ENCODE data around the gene STX8. TPM values are rescaled to one million over a fixed set of nuclear protein-coding genes. Genes with fewer than 3 reads are reported as not detected.

Gene STX8
- total and polyA plus RNA-seq, 4 donors = 14.7 to 39.5 (median 28.7) TPM

GRCh38 chr17:9370467-9370866 is 205.2 kb downstream of the STX8 start:
- Histone ChIP-seq H3K9me3 (ENCODE audit: control insufficient read depth in 4 of 4, low read length in 3 of 4) (no peaks in the 10 kb centered on the region), H3K4me3 (ENCODE audit: low read depth in 1 of 3, low read length in 3 of 3) (no peak overlapping the region), H3K36me3 (ENCODE audit: control insufficient read depth in 4 of 4, insufficient read depth in 3 of 4, low read depth in 1 of 4, low read length in 3 of 4) (no peaks in the 10 kb centered on the region), H3K27ac (ENCODE audit: low read depth in 1 of 2, low read length in 2 of 2) (no peak overlapping the region), H3K27me3 (ENCODE audit: control insufficient read depth in 4 of 4, insufficient read depth in 4 of 4, low read length in 3 of 4) (no peaks in the 10 kb centered on the region), H3K9ac (ENCODE audit: low read depth in 1 of 2, low read length in 2 of 2) (no peak overlapping the region), H3K4me1 (ENCODE audit: control insufficient read depth in 4 of 4, insufficient read depth in 4 of 4, low read length in 3 of 4) (peaks cover 0 to 4% (median 0%) of the 10 kb centered on the region in 4 donors)
- DNase-seq (ENCODE audit: low spot score) = no peak
- WGBS = 76% methylated on average over 6 of the region's 6 CpGs
- TF ChIP-seq FOXA1 (IDR thresholded peaks at IDR 0.05) (no peak), NR2F2 (IDR thresholded peaks at IDR 0.05) (no peak), HNF4A (conservative IDR thresholded peaks at IDR 0.05) (no peak), GABPA (IDR thresholded peaks at IDR 0.05 in 1 of 2, conservative IDR thresholded peaks at IDR 0.05 in 1 of 2) (no peak), SP1 (IDR thresholded peaks at IDR 0.05) (no peak), FOXA2 (IDR thresholded peaks at IDR 0.05) (no peak), ZBTB33 (IDR thresholded peaks at IDR 0.05) (no peak), EGR1 (IDR thresholded peaks at IDR 0.05; ENCODE audit: low read depth in 2 of 2) (no peak), CTCF (IDR thresholded peaks at IDR 0.05; ENCODE audit: low read depth, low read length, missing input control) (no peak), TAF1 (conservative IDR thresholded peaks at IDR 0.05) (no peak), HNF4G (IDR thresholded peaks at IDR 0.05) (no peak), MAX (IDR thresholded peaks at IDR 0.05) (no peak), ATF3 (IDR thresholded peaks at IDR 0.05) (no peak)

- no peak overlapping the region for H3K27ac ChIP-seq (ENCODE audit: low read depth in 1 of 2, low read length in 2 of 2)
- 93% methylated on average over 4 of the region's 4 CpGs for WGBS
These were observed 207.0 kb downstream of the STX8 start for GRCh38 chr17:9368631-9369030.

More at GRCh38 chr17:9368631-9369030, 207.0 kb downstream of the STX8 start:
- TF ChIP-seq JUND (IDR thresholded peaks at IDR 0.05) (no peak), RXRA (IDR thresholded peaks at IDR 0.05) (no peak), CTCF (IDR thresholded peaks at IDR 0.05; ENCODE audit: low read depth, low read length, missing input control) (no peak), HNF4A (conservative IDR thresholded peaks at IDR 0.05) (no peak), ZBTB33 (IDR thresholded peaks at IDR 0.05) (no peak), RAD21 (IDR thresholded peaks at IDR 0.05) (no peak), ATF3 (IDR thresholded peaks at IDR 0.05) (no peak), TAF1 (conservative IDR thresholded peaks at IDR 0.05) (no peak), NR2F2 (IDR thresholded peaks at IDR 0.05) (no peak), FOXA2 (IDR thresholded peaks at IDR 0.05) (no peak), FOXA1 (IDR thresholded peaks at IDR 0.05) (no peak), REST (IDR thresholded peaks at IDR 0.05) (no peak), YY1 (IDR thresholded peaks at IDR 0.05) (no peak), EGR1 (IDR thresholded peaks at IDR 0.05; ENCODE audit: low read depth in 2 of 2) (no peak)
- no peak for DNase-seq (ENCODE audit: low spot score)
- H3K9me3 ChIP-seq (ENCODE audit: control insufficient read depth in 4 of 4, low read length in 3 of 4) = no peaks in the 10 kb centered on the region
- H3K4me1 ChIP-seq (ENCODE audit: control insufficient read depth in 4 of 4, insufficient read depth in 4 of 4, low read length in 3 of 4) = peaks cover 0 to 7% (median 3%) of the 10 kb centered on the region in 4 donors
- H3K36me3 ChIP-seq (ENCODE audit: control insufficient read depth in 4 of 4, insufficient read depth in 3 of 4, low read depth in 1 of 4, low read length in 3 of 4) = no peaks in the 10 kb centered on the region
- no peak overlapping the region for H3K9ac ChIP-seq (ENCODE audit: low read depth in 1 of 2, low read length in 2 of 2)
- H3K27me3 ChIP-seq (ENCODE audit: control insufficient read depth in 4 of 4, insufficient read depth in 4 of 4, low read length in 3 of 4) = no peaks in the 10 kb centered on the region
- no peak overlapping the region for H3K4me3 ChIP-seq (ENCODE audit: low read depth in 1 of 3, low read length in 3 of 3)

All from liver (tissue), 9 donors.